A549 (cell line): Measurements from ENCODE around the gene IRF6. TPM values are rescaled to one million over a fixed set of nuclear protein-coding genes. Genes with fewer than 3 reads are reported as not detected.

Source experiments
- ATAC-seq, 2 experiments: fragments of 200-7000 bp in 1 of 2; fragments of >200 bp in 1 of 2; cut with Nextera tagmentation in 1 of 2; cut with Tn5 transposase in 1 of 2; 3 replicates each; pipeline versions ENCODE4 v1.8.0 to v1.9.1; 2018 to 2020; ENCODE audit warnings: mild to moderate bottlenecking in 1 of 2, moderate library complexity in 1 of 2
- CTCF ChIA-PET: fragments of 300-600 bp; sonication (Branson Sonifier 250); formaldehyde crosslinking; extraction: SDS; loops from one replicate; lab custom pipeline; 2021; ENCODE audit warnings: antibody characterized with exemption, inconsistent platforms; lab: Yijun Ruan, JAX
- POLR2A ChIA-PET: fragments of 350-600 bp; formaldehyde crosslinking; extraction: SDS; loops from one replicate; lab custom pipeline; 2021; ENCODE audit warnings: antibody characterized with exemption, inconsistent platforms; lab: Yijun Ruan, JAX
- DNase-seq, 2 experiments: peaks; one replicate each; pipeline versions ENCODE4 v3.0.0 to v3.0.0-alpha.2; 2011 to 2016; ENCODE audit warnings: low read depth in 1 of 2, low spot score in 1 of 2
- FAIRE-seq: peaks from 2 replicates; lab custom pipeline; 2011; peaks lifted over from hg19 to GRCh38; lab: Jason Lieb, UNC
- H3K27ac ChIP-seq, 2 experiments: fragments of >200 bp; sonication (Bioruptor Twin); formaldehyde crosslinking; 3 replicates each; pipeline ENCODE4 v1.5.1; 2016 to 2017
- H3K4me1 ChIP-seq: fragments of >200 bp; sonication (Bioruptor Twin); formaldehyde crosslinking; 3 replicates; pipeline ENCODE4 v1.6.1; 2016
- H3K4me2 ChIP-seq: fragments of >200 bp; sonication (Bioruptor Twin); formaldehyde crosslinking; 3 replicates; pipeline ENCODE4 v1.6.1; 2016
- H3K4me3 ChIP-seq: fragments of >200 bp; sonication (Bioruptor Twin); formaldehyde crosslinking; 3 replicates; pipeline ENCODE4 v1.5.1; 2016
- H3K9me3 ChIP-seq: fragments of >200 bp; sonication (Bioruptor Twin); formaldehyde crosslinking; 3 replicates; pipeline ENCODE4 v1.6.1; 2016
- BCL3 ChIP-seq: fragments of >200 bp; sonication (Bioruptor Twin); formaldehyde crosslinking; IDR thresholded peaks from 3 replicates; pipeline ENCODE4 v1.6.1; 2016
- BHLHE40 ChIP-seq: IDR thresholded peaks from 2 replicates; pipeline ENCODE4 v1.6.1; 2012; ENCODE audit warnings: low read depth, low read length, inconsistent platforms
- CBX8 ChIP-seq: fragments of 200-600 bp; sonication (generic); IDR thresholded peaks from 2 replicates; pipeline ENCODE4 v1.6.1; 2016
- CHD2 ChIP-seq: fragments of 150-350 bp; IDR thresholded peaks from 2 replicates; pipeline ENCODE4 v1.6.1; 2014; ENCODE audit warnings: low read length; ENCODE audit not compliant: partially characterized antibody
- EHMT2 ChIP-seq: fragments of 200-600 bp; sonication (generic); IDR thresholded peaks from 2 replicates; pipeline ENCODE4 v1.6.1; 2016; ENCODE audit warnings: antibody characterized with exemption, low read depth, mild to moderate bottlenecking, moderate library complexity
- EP300 ChIP-seq, 2 experiments: fragments of >200 bp; sonication (Bioruptor Twin); formaldehyde crosslinking; IDR thresholded peaks; 2 replicates in 1 of 2; 3 replicates in 1 of 2; pipeline ENCODE4 v1.6.1; 2016 to 2017
- FOSB ChIP-seq: fragments of 250-450 bp; sonication (Bioruptor Pico); IDR thresholded peaks from 2 replicates; pipeline ENCODE4 v1.5.0; 2020; ENCODE audit warnings: mild to moderate bottlenecking, moderate library complexity
- FOXS1 ChIP-seq: fragments of 250-450 bp; sonication (Bioruptor Pico); IDR thresholded peaks from 2 replicates; pipeline ENCODE4 v1.5.0; 2020; ENCODE audit warnings: mild to moderate bottlenecking, moderate library complexity
- GATA3 ChIP-seq: IDR thresholded peaks from 2 replicates; pipeline ENCODE4 v1.6.1; 2012; ENCODE audit warnings: borderline replicate concordance
- HOXA7 ChIP-seq: fragments of 250-450 bp; sonication (Bioruptor Pico); IDR thresholded peaks from 2 replicates; pipeline ENCODE4 v1.5.0; 2020; ENCODE audit warnings: mild to moderate bottlenecking, moderate library complexity
- HOXB13 ChIP-seq: fragments of 250-450 bp; sonication (Bioruptor Pico); IDR thresholded peaks from 2 replicates; pipeline ENCODE4 v1.5.0; 2020; ENCODE audit warnings: low read depth, mild to moderate bottlenecking, moderate library complexity
- JUN ChIP-seq, 2 experiments: fragments of >200 bp; sonication (Bioruptor Twin); formaldehyde crosslinking; IDR thresholded peaks; 2 replicates in 1 of 2; 3 replicates in 1 of 2; pipeline ENCODE4 v1.6.1; 2016 to 2017
- JUNB ChIP-seq: fragments of >200 bp; sonication (Bioruptor Twin); formaldehyde crosslinking; IDR thresholded peaks from 2 replicates; pipeline ENCODE4 v1.6.1; 2016
- KDM5A ChIP-seq: fragments of 200-600 bp; sonication (generic); IDR thresholded peaks from 2 replicates; pipeline ENCODE4 v1.6.1; 2016; ENCODE audit warnings: antibody characterized with exemption, mild to moderate bottlenecking
- MAFK ChIP-seq: fragments of 450-650 bp; IDR thresholded peaks from 2 replicates; pipeline ENCODE4 v1.6.1; 2014; ENCODE audit not compliant: partially characterized antibody
- NFE2L2 ChIP-seq: fragments of 150-350 bp; conservative IDR thresholded peaks from 2 replicates; pipeline ENCODE4 v1.6.1; 2014; ENCODE audit warnings: low read length
- PHF8 ChIP-seq: fragments of 200-600 bp; sonication (generic); IDR thresholded peaks from 2 replicates; pipeline ENCODE4 v1.6.1; 2016; ENCODE audit warnings: low read depth, mild to moderate bottlenecking, antibody characterized with exemption, moderate library complexity, borderline replicate concordance
- POLR2A ChIP-seq: IDR thresholded peaks from 2 replicates; pipeline ENCODE4 v1.6.1; 2012; ENCODE audit warnings: mild to moderate bottlenecking, low read length
- REST ChIP-seq: fragments of 200-600 bp; sonication (generic); IDR thresholded peaks from 2 replicates; pipeline ENCODE4 v1.6.1; 2016; ENCODE audit warnings: antibody characterized with exemption, mild to moderate bottlenecking, moderate library complexity
- TFCP2L1 ChIP-seq: fragments of 250-450 bp; sonication (Bioruptor Pico); IDR thresholded peaks from 2 replicates; pipeline ENCODE4 v1.5.0; 2021; ENCODE audit warnings: mild to moderate bottlenecking
- WGBS: methylation state at CpG from one replicate; pipeline ENCODE4 v1.1.6; 2017; ENCODE audit errors: missing lambda C conversion rate; 5-methylcytosine and 5-hydroxymethylcytosine counted together
- polyA plus RNA-seq, 4 experiments: library from polyadenylated mRNA; depleted of rRNA in 3 of 4; stranded (reverse); fragments of >200 nt; fragmentation: RNase III in 1 of 4; extraction: RNeasy Plus Mini Kit Qiagen cat#74134 plus additional on column Dnase treatment in 1 of 4; gene quantifications; 2 replicates in 3 of 4; 3 replicates in 1 of 4; pipeline ENCODE4 v1.2.3, GENCODE V29; 2011 to 2017
- TF ChIP-seq, protein P1 (sequence below): IDR thresholded peaks from 2 replicates; pipeline ENCODE4 v1.6.1; 2012
- TF ChIP-seq, protein P2 (sequence below): fragments of >200 bp; sonication (Bioruptor Twin); formaldehyde crosslinking; IDR thresholded peaks from 3 replicates; pipeline ENCODE4 v1.5.1; 2016
- TF ChIP-seq, protein P3 (sequence below): fragments of 150-350 bp; IDR thresholded peaks from 2 replicates; pipeline ENCODE4 v1.6.1; 2014; ENCODE audit warnings: low read depth, mild to moderate bottlenecking, low read length

The IRF6 gene
- polyA plus RNA-seq, 2 of the 4 experiments (the other 2 are of a cell fraction) = 0.08 to 0.22 TPM

GRCh38 chr1:209784265-209785169, 21.4 kb downstream of the IRF6 start, which contains the start of gene C1orf74 (continued):
- TF ChIP-seq HOXB13 (CRISPR knock-in tag) (peak; percentile 88), FOSB (CRISPR knock-in tag) (no peak), POLR2A (peak; percentile 94), EHMT2 (peak; percentile 83; the same call in 1 of the 2 replicates), JUN (IDR thresholded peaks at IDR 0.05) (peak; percentile 58 to 90; a peak in 4 of 5 replicates), FOXS1 (CRISPR knock-in tag) (peak; percentile 80; the same call in 1 of the 2 replicates), BHLHE40 (no peak), NFE2L2 (no peak), REST (peak; percentile 95), CBX8 (no peak), KDM5A (no peak), CHD2 (peak; percentile 95), MAFK (no peak)
- TF ChIP-seq, protein P1, sequence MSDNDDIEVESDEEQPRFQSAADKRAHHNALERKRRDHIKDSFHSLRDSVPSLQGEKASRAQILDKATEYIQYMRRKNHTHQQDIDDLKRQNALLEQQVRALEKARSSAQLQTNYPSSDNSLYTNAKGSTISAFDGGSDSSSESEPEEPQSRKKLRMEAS = peak; percentile 96

DNA sequence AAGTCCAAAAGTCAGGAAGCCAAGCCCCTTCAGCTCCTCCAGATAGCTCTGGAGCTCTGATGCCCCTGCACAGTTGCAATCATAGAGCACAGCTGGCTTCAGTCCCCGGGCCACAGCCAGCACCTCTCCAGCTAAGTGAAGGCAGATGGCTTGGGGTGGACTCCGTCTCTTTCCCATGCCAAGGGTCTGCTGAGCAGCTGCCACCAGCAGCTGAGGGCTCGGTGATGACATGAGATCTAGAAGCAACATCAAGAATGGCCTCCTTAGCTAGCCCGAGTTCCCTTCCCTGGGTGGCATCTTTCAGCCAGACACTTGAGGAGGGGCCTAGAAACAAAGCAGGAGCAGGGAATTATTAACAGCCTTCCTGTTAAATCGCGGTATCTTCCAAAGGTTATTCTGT, 22.6 kb downstream of the IRF6 start:
- peak overlapping the region; percentile 90 for H3K4me2 ChIP-seq
- peaks cover 6% of the 10 kb centered on the region; the same call in 1 of the 3 replicates for H3K4me1 ChIP-seq
- TF ChIP-seq, protein P2, sequence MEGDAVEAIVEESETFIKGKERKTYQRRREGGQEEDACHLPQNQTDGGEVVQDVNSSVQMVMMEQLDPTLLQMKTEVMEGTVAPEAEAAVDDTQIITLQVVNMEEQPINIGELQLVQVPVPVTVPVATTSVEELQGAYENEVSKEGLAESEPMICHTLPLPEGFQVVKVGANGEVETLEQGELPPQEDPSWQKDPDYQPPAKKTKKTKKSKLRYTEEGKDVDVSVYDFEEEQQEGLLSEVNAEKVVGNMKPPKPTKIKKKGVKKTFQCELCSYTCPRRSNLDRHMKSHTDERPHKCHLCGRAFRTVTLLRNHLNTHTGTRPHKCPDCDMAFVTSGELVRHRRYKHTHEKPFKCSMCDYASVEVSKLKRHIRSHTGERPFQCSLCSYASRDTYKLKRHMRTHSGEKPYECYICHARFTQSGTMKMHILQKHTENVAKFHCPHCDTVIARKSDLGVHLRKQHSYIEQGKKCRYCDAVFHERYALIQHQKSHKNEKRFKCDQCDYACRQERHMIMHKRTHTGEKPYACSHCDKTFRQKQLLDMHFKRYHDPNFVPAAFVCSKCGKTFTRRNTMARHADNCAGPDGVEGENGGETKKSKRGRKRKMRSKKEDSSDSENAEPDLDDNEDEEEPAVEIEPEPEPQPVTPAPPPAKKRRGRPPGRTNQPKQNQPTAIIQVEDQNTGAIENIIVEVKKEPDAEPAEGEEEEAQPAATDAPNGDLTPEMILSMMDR = no peak
- TF ChIP-seq CHD2 = no peak
- TF ChIP-seq KDM5A = no peak
- no peak for TF ChIP-seq JUNB
- no peak for TF ChIP-seq BCL3
- no peak for TF ChIP-seq HOXA7 (CRISPR knock-in tag)
- TF ChIP-seq, protein P3, sequence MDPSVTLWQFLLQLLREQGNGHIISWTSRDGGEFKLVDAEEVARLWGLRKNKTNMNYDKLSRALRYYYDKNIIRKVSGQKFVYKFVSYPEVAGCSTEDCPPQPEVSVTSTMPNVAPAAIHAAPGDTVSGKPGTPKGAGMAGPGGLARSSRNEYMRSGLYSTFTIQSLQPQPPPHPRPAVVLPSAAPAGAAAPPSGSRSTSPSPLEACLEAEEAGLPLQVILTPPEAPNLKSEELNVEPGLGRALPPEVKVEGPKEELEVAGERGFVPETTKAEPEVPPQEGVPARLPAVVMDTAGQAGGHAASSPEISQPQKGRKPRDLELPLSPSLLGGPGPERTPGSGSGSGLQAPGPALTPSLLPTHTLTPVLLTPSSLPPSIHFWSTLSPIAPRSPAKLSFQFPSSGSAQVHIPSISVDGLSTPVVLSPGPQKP = no peak
- TF ChIP-seq TFCP2L1 (CRISPR knock-in tag) = no peak
- no peak for TF ChIP-seq GATA3
- no peak for TF ChIP-seq NFE2L2
- TF ChIP-seq JUN (IDR thresholded peaks at IDR 0.05) = no peak
- no peak for TF ChIP-seq EP300 (IDR thresholded peaks at IDR 0.05)
- TF ChIP-seq PHF8 = no peak
- CTCF ChIA-PET = interaction anchor here (1.4 to 2.0 kb wide), 3 partner anchors 35 to 40 kb away, joined by 4 to 5 read pairs (median 5); no protein-coding TSS in a partner anchor
- H3K9me3 ChIP-seq = peaks cover 12% of the 10 kb centered on the region
- WGBS = 69% methylated on average over 6 of the region's 6 CpGs
- no peak for ATAC-seq
- H3K27ac ChIP-seq = peak overlapping the region in 1 of 2 experiments; percentile 86; a peak in 3 of 6 replicates
- POLR2A ChIA-PET = no interaction called here
- peak overlapping the region; percentile 82 for H3K4me3 ChIP-seq
- DNase-seq = no peak
- FAIRE-seq = no peak
